Measurements from ENCODE around the gene TMPRSS4. TPM values are rescaled to one million over a fixed set of nuclear protein-coding genes. Genes with fewer than 3 reads are reported as not detected.

TMPRSS4 gene
- total RNA-seq, 1 experiment from 2014 or later, result 1.5 TPM

GRCh38 chr11:118153976-118154375 is 77.1 kb downstream of the TMPRSS4 start:
- no peaks in the 10 kb centered on the region for H3K36me3 ChIP-seq (ENCODE audit: control insufficient read depth in 1 of 2, insufficient read depth in 2 of 2, low read length in 2 of 2)
- no peak for TF ChIP-seq SIN3A (IDR thresholded peaks at IDR 0.05; ENCODE audit: low read depth)
- TF ChIP-seq ELF1 (IDR thresholded peaks at IDR 0.05; ENCODE audit: borderline replicate concordance, low read depth), result no peak
- no peak for TF ChIP-seq ZNF274 (IDR thresholded peaks at IDR 0.05; ENCODE audit: low read depth, low read length)
- no peak for TF ChIP-seq SP1 (IDR thresholded peaks at IDR 0.05; ENCODE audit: low read depth)
- no peak for TF ChIP-seq EZH2phosphoT487 (IDR thresholded peaks at IDR 0.05; ENCODE audit: borderline replicate concordance)
- no peak for TF ChIP-seq TCF7L2 (IDR thresholded peaks at IDR 0.05; ENCODE audit: borderline replicate concordance, extremely low read depth, insufficient read depth, insufficient read length)
- TF ChIP-seq CBX3 (IDR thresholded peaks at IDR 0.05; ENCODE audit: low read depth), result no peak
- TF ChIP-seq JUND (IDR thresholded peaks at IDR 0.05), result no peak
- TF ChIP-seq REST (IDR thresholded peaks at IDR 0.05; ENCODE audit: low read depth), result no peak
- no peak for TF ChIP-seq RAD21 (IDR thresholded peaks at IDR 0.05; ENCODE audit: low read depth)
- no peak for TF ChIP-seq YY1 (IDR thresholded peaks at IDR 0.05; ENCODE audit: extremely low read depth, insufficient replicate concordance, low read depth, low read length)
- TF ChIP-seq MAX (IDR thresholded peaks at IDR 0.05), result no peak
- TF ChIP-seq POLR2A (IDR thresholded peaks at IDR 0.05; ENCODE audit: borderline replicate concordance, extremely low read depth, insufficient read depth, insufficient read length), result no peak
- no peak for TF ChIP-seq CTCF (IDR thresholded peaks at IDR 0.05 in 2 of 3, conservative IDR thresholded peaks at IDR 0.05 in 1 of 3; ENCODE audit: borderline replicate concordance in 1 of 3, insufficient read depth in 1 of 3, low read depth in 2 of 3, low read length in 2 of 3)
- TF ChIP-seq CEBPB (IDR thresholded peaks at IDR 0.05; ENCODE audit: low read depth), result no peak
- no peak for TF ChIP-seq FOSL1 (IDR thresholded peaks at IDR 0.05; ENCODE audit: low read depth)
- no peak overlapping the region for H2AFZ ChIP-seq (ENCODE audit: low read depth, low read length, poor library complexity, severe bottlenecking)
- H4K20me1 ChIP-seq (ENCODE audit: insufficient read depth), result no peaks in the 10 kb centered on the region
- H3K9ac ChIP-seq (ENCODE audit: low read length), result no peak overlapping the region
- ChIA-PET RAD21 (ENCODE audit: low non-redundant PET in 1 of 2, low total read pairs in 2 of 2, uncharacterized antibody in 2 of 2, unreplicated experiment in 2 of 2) (no interaction called here), POLR2A (no interaction called here), CTCF (interaction anchor here (1.8 kb wide), 1 partner anchor 18 kb away, joined by 8 read pairs; no protein-coding TSS in a partner anchor)
- no peaks in the 10 kb centered on the region for H3K79me2 ChIP-seq (ENCODE audit: insufficient read depth, low read length)
- intact Hi-C loops (cut with micrococcal nuclease), result loop anchor here (10.0 kb wide), 1 partner anchor 541 kb away; no protein-coding TSS in a partner anchor
- H3K27ac ChIP-seq (ENCODE audit: low read depth, low read length), result no peak overlapping the region
- BruUV-seq (replicated peaks), result no TSS peak
- no peak overlapping the region for H3K4me3 ChIP-seq (replicated peaks in 1 of 2; ENCODE audit: low read depth in 1 of 2, low read length in 2 of 2)
- peaks cover 10 to 24% of the 10 kb centered on the region in 2 experiments; a peak in 3 of 4 replicates for H3K4me1 ChIP-seq (ENCODE audit: control insufficient read depth in 1 of 2, insufficient read depth in 2 of 2, low read length in 2 of 2)
- no peaks in the 10 kb centered on the region for H3K9me2 ChIP-seq (ENCODE audit: insufficient read depth)
- DNase-seq (ENCODE audit: low read depth, low spot score), result no peak
- no peaks in the 10 kb centered on the region for H3K27me3 ChIP-seq (ENCODE audit: insufficient read depth, low read length)
- no peak overlapping the region for H3K4me2 ChIP-seq (ENCODE audit: low read length)
- ATAC-seq, result no peak
- no peaks in the 10 kb centered on the region for H3K9me3 ChIP-seq (ENCODE audit: control insufficient read depth in 1 of 2, insufficient read depth in 1 of 2, low read depth in 1 of 2, low read length in 2 of 2)

Data from HCT116 (cell line).